NCI-H774 (cell line): ENCODE data around the gene TBXAS1.
"Not testable (repeated sequence)": the region's sequence is repeated elsewhere in the genome, so short reads cannot be mapped to it uniquely, and the experiment has no call there.

Experiments used
- DNase-seq: peaks from one replicate; lab custom pipeline; 2025; lab: John Stamatoyannopoulos, UW

The TBXAS1 gene

GRCh38 chr7:139889186-139889871 lies 60.3 kb downstream of the TBXAS1 start:
- DNase-seq: no peak

- no peak for DNase-seq
Observed at GRCh38 chr7:139893461-139893860, 64.4 kb downstream of the TBXAS1 start.

GRCh38 chr7:139893999-139894398 lies 64.9 kb downstream of the TBXAS1 start:
- DNase-seq: no peak

GRCh38 chr7:139895141-139895829 lies 66.2 kb downstream of the TBXAS1 start:
- no peak for DNase-seq

- DNase-seq: no peak
Observed at GRCh38 chr7:139896288-139896687, 67.2 kb downstream of the TBXAS1 start.

GRCh38 chr7:139896831-139897230 lies 67.8 kb downstream of the TBXAS1 start:
- DNase-seq: no peak

- DNase-seq: no peak
Observed at GRCh38 chr7:139897422-139898090, 68.5 kb downstream of the TBXAS1 start.

- DNase-seq: no peak
Observed at GRCh38 chr7:139898483-139898882, 69.4 kb downstream of the TBXAS1 start.

GRCh38 chr7:139899328-139899955 lies 70.4 kb downstream of the TBXAS1 start:
- DNase-seq: no peak

- no peak for DNase-seq
Observed at GRCh38 chr7:139900326-139900725, 71.3 kb downstream of the TBXAS1 start.

- no peak for DNase-seq
Observed at GRCh38 chr7:139901056-139901795, 72.2 kb downstream of the TBXAS1 start.

- no peak for DNase-seq
Observed at GRCh38 chr7:139901901-139902300, 72.8 kb downstream of the TBXAS1 start.

- DNase-seq: no peak
Observed at GRCh38 chr7:139902436-139903102, 73.5 kb downstream of the TBXAS1 start.

GRCh38 chr7:139903103-139903477 lies 74.0 kb downstream of the TBXAS1 start:
- DNase-seq: not testable (repeated sequence)

- DNase-seq: no peak
Observed at GRCh38 chr7:139906879-139907278, 77.8 kb downstream of the TBXAS1 start.

GRCh38 chr7:139908792-139909191 lies 79.7 kb downstream of the TBXAS1 start:
- no peak for DNase-seq

GRCh38 chr7:139909379-139910050 lies 80.5 kb downstream of the TBXAS1 start:
- DNase-seq: no peak

- DNase-seq: no peak
Observed at GRCh38 chr7:139913021-139913844, 84.2 kb downstream of the TBXAS1 start.

GRCh38 chr7:139913845-139914135 lies 84.7 kb downstream of the TBXAS1 start:
- no peak for DNase-seq
